ENCODE measurements around the gene NCOA3. TPM values are rescaled to one million over a fixed set of nuclear protein-coding genes. Genes with fewer than 3 reads are reported as not detected.

NCOA3 gene
- total RNA-seq, 5 donors from 2014 or later (not counting 1 experiment from before 2014, with no cell fraction given) = 64.4 to 89.2 (median 68.9) TPM

DNA sequence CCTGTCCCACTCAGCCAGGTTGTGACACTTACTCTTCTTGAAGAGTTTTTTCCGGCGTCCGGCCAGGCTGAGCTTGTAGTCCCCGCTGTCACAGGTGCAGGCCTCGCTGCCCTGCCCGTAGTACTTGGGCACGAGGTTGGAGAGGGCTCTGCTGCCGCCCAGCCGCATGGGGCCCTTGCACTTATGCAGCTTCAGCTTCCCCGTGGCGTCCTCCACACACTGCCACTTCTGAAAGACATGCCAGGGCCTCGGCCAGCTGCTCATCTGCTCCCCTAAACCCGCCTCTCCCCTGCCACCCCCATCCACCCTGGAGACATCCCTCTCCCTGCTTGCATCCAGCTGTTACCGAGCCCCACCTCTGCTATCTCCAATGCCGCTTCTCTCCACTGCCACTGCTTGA, 170.5 kb downstream of the NCOA3 start:
- POLR2A ChIA-PET = no interaction called here
- no peak overlapping the region for H3K4me3 ChIP-seq (ENCODE audit: control insufficient read depth in 1 of 2, extremely low read depth in 1 of 2, low read length in 1 of 2)
- ATAC-seq (replicated peaks in 1 of 4) (no peak), DNase-seq (no peak)
- H3K4me3 Mint-ChIP-seq = no peak overlapping the region
- H3K27me3 ChIP-seq (replicated peaks in 1 of 2; ENCODE audit: control insufficient read depth in 2 of 2, extremely low read depth in 1 of 2, insufficient read depth in 2 of 2, low read length in 1 of 2) = peaks cover 0 to 2% of the 10 kb centered on the region in 2 experiments
- CTCF ChIA-PET = no interaction called here
- H3K9me3 ChIP-seq = no peaks in the 10 kb centered on the region
- no peaks in the 10 kb centered on the region for H3K36me3 ChIP-seq (ENCODE audit: control insufficient read depth in 2 of 2, extremely low read depth in 1 of 2, insufficient read depth in 1 of 2, low read length in 1 of 2)
- H3K27me3 Mint-ChIP-seq = no peaks in the 10 kb centered on the region
- WGBS (ENCODE audit: insufficient coverage) = 87% methylated on average over 15 of the region's 15 CpGs
- no peaks in the 10 kb centered on the region for H3K4me1 ChIP-seq (ENCODE audit: control insufficient read depth in 1 of 2, extremely low read depth in 1 of 2, insufficient read depth in 2 of 2, low read length in 2 of 2)
- H3K36me3 Mint-ChIP-seq = no peaks in the 10 kb centered on the region
- no peak overlapping the region for H3K27ac Mint-ChIP-seq
- no peaks in the 10 kb centered on the region for H3K9me3 Mint-ChIP-seq
- H3K27ac ChIP-seq (ENCODE audit: low read length) = no peak overlapping the region
- no peaks in the 10 kb centered on the region for H3K4me1 Mint-ChIP-seq

DNA sequence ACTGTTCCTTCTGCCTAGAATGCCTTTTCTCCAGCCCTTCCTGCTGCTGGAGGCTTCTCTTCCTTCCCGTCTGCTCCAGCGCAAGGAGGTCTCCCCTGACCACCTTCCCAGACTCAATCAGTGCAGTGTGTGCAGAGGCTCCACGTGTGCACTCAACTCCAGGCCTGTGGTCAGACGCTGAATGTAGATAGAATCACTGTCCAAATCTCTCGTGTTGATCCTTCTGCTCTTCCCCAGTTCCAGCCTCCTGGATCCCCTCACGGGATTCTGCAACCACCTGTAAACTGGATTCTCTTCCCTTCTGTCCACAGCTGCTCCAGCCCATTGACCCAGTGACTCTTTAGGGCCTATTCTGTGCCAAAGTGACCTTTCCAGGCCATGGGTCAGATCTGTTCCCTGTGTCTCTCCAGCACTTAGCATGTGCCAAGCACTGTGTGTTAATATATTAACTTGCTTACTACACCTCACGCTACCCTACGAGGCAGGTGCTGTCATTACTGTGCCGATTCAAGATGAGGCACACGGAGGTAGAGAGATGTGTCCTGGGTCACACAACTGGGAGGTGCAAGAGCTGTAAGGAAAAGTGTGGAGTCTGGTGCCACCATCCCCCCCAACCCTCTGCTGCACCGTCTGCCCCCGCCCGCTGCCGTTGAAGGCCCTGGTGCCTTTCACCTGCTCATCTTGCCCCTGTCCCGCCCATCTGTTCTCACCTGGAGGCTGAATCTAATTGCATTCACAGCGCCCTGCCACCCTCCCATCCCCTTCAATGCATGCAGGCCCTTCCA, 171.4 kb downstream of the NCOA3 start:
- POLR2A ChIA-PET = no interaction called here

GRCh38 chr20:47673671-47673955, 171.9 kb downstream of the NCOA3 start:
- no peak overlapping the region for H3K27ac ChIP-seq (ENCODE audit: low read length)

More for the DNA sequence above, 171.4 kb downstream of the NCOA3 start:
- Mint-ChIP-seq H3K36me3 (no peaks in the 10 kb centered on the region), H3K4me3 (no peak overlapping the region), H3K27ac (no peak overlapping the region), H3K4me1 (peaks cover 0 to 2% (median 0%) of the 10 kb centered on the region in 3 donors), H3K9me3 (no peaks in the 10 kb centered on the region), H3K27me3 (no peaks in the 10 kb centered on the region)
- H3K4me3 ChIP-seq (ENCODE audit: control insufficient read depth in 1 of 2, extremely low read depth in 1 of 2, low read length in 1 of 2) = no peak overlapping the region
- no peak overlapping the region for H3K27ac ChIP-seq (ENCODE audit: low read length)
- H3K36me3 ChIP-seq (ENCODE audit: control insufficient read depth in 2 of 2, extremely low read depth in 1 of 2, insufficient read depth in 1 of 2, low read length in 1 of 2) = no peaks in the 10 kb centered on the region
- WGBS (ENCODE audit: insufficient coverage) = 90% methylated on average over 11 of the region's 16 CpGs
- peaks cover 0 to 9% of the 10 kb centered on the region in 2 experiments for H3K27me3 ChIP-seq (replicated peaks in 1 of 2; ENCODE audit: control insufficient read depth in 2 of 2, extremely low read depth in 1 of 2, insufficient read depth in 2 of 2, low read length in 1 of 2)
- H3K9me3 ChIP-seq = no peaks in the 10 kb centered on the region
- H3K4me1 ChIP-seq (ENCODE audit: control insufficient read depth in 1 of 2, extremely low read depth in 1 of 2, insufficient read depth in 2 of 2, low read length in 2 of 2) = peaks cover 0 to 7% of the 10 kb centered on the region in 2 experiments
- CTCF ChIA-PET = interaction anchor here in 1 of 2 donors (0.6 kb wide), 1 partner anchor 156 kb away, joined by 3 read pairs; no protein-coding TSS in a partner anchor
- DNase-seq (no peak), ATAC-seq (replicated peaks in 1 of 4) (no peak)

DNA sequence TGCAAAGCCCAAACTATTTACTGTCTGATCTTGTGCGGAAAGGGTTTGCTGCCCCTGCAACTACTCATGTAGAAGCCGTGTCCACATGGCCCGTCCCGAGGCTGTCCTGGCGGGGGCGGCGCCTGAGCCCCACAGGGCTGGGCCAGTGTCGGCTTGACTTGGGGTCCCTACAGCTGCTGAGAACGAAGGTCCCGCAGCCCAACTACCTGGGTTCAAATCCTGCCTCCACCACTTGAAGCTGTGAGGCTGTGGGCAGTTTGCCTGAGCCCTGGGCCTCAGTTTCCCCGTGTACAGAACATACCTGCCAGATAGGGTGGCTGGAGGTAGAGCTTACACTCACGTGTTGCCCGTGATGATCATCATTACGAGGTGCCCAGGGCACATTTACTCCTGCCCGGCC, 172.5 kb downstream of the NCOA3 start:
- Mint-ChIP-seq H3K9me3 (no peaks in the 10 kb centered on the region), H3K27ac (no peak overlapping the region), H3K27me3 (no peaks in the 10 kb centered on the region), H3K4me3 (no peak overlapping the region), H3K36me3 (no peaks in the 10 kb centered on the region), H3K4me1 (peaks cover 0 to 3% (median 0%) of the 10 kb centered on the region in 3 donors)
- POLR2A ChIA-PET = no interaction called here
- Histone ChIP-seq H3K36me3 (ENCODE audit: control insufficient read depth in 2 of 2, extremely low read depth in 1 of 2, insufficient read depth in 1 of 2, low read length in 1 of 2) (no peaks in the 10 kb centered on the region), H3K4me3 (ENCODE audit: control insufficient read depth in 1 of 2, extremely low read depth in 1 of 2, low read length in 1 of 2) (no peak overlapping the region), H3K9me3 (no peaks in the 10 kb centered on the region), H3K27me3 (replicated peaks in 1 of 2; ENCODE audit: control insufficient read depth in 2 of 2, extremely low read depth in 1 of 2, insufficient read depth in 2 of 2, low read length in 1 of 2) (peaks cover 0 to 15% of the 10 kb centered on the region in 2 experiments), H3K4me1 (ENCODE audit: control insufficient read depth in 1 of 2, extremely low read depth in 1 of 2, insufficient read depth in 2 of 2, low read length in 2 of 2) (peaks cover 0 to 7% of the 10 kb centered on the region in 2 experiments), H3K27ac (ENCODE audit: low read length) (no peak overlapping the region)
- DNase-seq (no peak), ATAC-seq (replicated peaks in 1 of 4) (no peak)
- 92% methylated on average over 12 of the region's 15 CpGs for WGBS (ENCODE audit: insufficient coverage)
- CTCF ChIA-PET = no interaction called here

More at GRCh38 chr20:47673671-47673955, 171.9 kb downstream of the NCOA3 start:
- ATAC-seq (replicated peaks in 1 of 4) (no peak), DNase-seq (no peak)
- Mint-ChIP-seq H3K36me3 (no peaks in the 10 kb centered on the region), H3K4me1 (peaks cover 0 to 3% (median 0%) of the 10 kb centered on the region in 3 donors), H3K27me3 (no peaks in the 10 kb centered on the region), H3K4me3 (no peak overlapping the region), H3K27ac (no peak overlapping the region), H3K9me3 (no peaks in the 10 kb centered on the region)
- POLR2A ChIA-PET = no interaction called here
- no peaks in the 10 kb centered on the region for H3K36me3 ChIP-seq (ENCODE audit: control insufficient read depth in 2 of 2, extremely low read depth in 1 of 2, insufficient read depth in 1 of 2, low read length in 1 of 2)
- CTCF ChIA-PET = interaction anchor here in 1 of 2 donors (0.6 kb wide), 1 partner anchor 157 kb away, joined by 3 read pairs; no protein-coding TSS in a partner anchor
- peaks cover 0 to 15% of the 10 kb centered on the region in 2 experiments for H3K27me3 ChIP-seq (replicated peaks in 1 of 2; ENCODE audit: control insufficient read depth in 2 of 2, extremely low read depth in 1 of 2, insufficient read depth in 2 of 2, low read length in 1 of 2)
- H3K9me3 ChIP-seq = no peaks in the 10 kb centered on the region
- H3K4me3 ChIP-seq (ENCODE audit: control insufficient read depth in 1 of 2, extremely low read depth in 1 of 2, low read length in 1 of 2) = no peak overlapping the region
- 72% methylated on average over 6 of the region's 6 CpGs for WGBS (ENCODE audit: insufficient coverage)
- peaks cover 0 to 7% of the 10 kb centered on the region in 2 experiments for H3K4me1 ChIP-seq (ENCODE audit: control insufficient read depth in 1 of 2, extremely low read depth in 1 of 2, insufficient read depth in 2 of 2, low read length in 2 of 2)

DNA sequence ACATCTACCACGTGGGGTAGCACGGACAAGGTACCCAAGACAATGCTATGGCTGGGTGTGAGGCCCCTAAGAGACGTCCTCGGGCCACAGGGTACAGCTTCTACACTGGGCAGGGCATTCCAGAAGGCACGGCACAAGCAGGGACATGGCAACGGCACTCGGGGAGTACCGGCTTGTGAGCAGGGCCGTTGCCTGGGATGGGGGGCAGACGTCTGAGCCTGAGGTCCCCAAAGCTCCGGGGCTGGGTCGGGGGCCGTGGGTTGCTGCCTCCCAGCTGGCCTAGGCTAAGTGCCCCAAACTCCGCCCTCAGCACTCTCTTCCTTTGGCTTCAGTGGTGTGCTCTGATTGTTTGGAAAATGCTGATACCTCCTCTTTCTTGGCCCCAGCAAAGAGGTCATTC, 173.0 kb downstream of the NCOA3 start:
- DNase-seq (no peak), ATAC-seq (replicated peaks in 1 of 4) (no peak)
- Mint-ChIP-seq H3K4me3 (no peak overlapping the region), H3K27ac (no peak overlapping the region), H3K4me1 (peaks cover 0 to 3% (median 0%) of the 10 kb centered on the region in 3 donors), H3K27me3 (no peaks in the 10 kb centered on the region), H3K9me3 (no peaks in the 10 kb centered on the region), H3K36me3 (no peaks in the 10 kb centered on the region)
- POLR2A ChIA-PET = no interaction called here
- Histone ChIP-seq H3K27me3 (replicated peaks in 1 of 2; ENCODE audit: control insufficient read depth in 2 of 2, extremely low read depth in 1 of 2, insufficient read depth in 2 of 2, low read length in 1 of 2) (peaks cover 0 to 15% of the 10 kb centered on the region in 2 experiments), H3K4me1 (ENCODE audit: control insufficient read depth in 1 of 2, extremely low read depth in 1 of 2, insufficient read depth in 2 of 2, low read length in 2 of 2) (peaks cover 0 to 7% of the 10 kb centered on the region in 2 experiments), H3K36me3 (ENCODE audit: control insufficient read depth in 2 of 2, extremely low read depth in 1 of 2, insufficient read depth in 1 of 2, low read length in 1 of 2) (no peaks in the 10 kb centered on the region), H3K4me3 (ENCODE audit: control insufficient read depth in 1 of 2, extremely low read depth in 1 of 2, low read length in 1 of 2) (no peak overlapping the region), H3K9me3 (no peaks in the 10 kb centered on the region), H3K27ac (ENCODE audit: low read length) (no peak overlapping the region)
- CTCF ChIA-PET = no interaction called here
- WGBS (ENCODE audit: insufficient coverage) = 80% methylated on average over 13 of the region's 14 CpGs

DNA sequence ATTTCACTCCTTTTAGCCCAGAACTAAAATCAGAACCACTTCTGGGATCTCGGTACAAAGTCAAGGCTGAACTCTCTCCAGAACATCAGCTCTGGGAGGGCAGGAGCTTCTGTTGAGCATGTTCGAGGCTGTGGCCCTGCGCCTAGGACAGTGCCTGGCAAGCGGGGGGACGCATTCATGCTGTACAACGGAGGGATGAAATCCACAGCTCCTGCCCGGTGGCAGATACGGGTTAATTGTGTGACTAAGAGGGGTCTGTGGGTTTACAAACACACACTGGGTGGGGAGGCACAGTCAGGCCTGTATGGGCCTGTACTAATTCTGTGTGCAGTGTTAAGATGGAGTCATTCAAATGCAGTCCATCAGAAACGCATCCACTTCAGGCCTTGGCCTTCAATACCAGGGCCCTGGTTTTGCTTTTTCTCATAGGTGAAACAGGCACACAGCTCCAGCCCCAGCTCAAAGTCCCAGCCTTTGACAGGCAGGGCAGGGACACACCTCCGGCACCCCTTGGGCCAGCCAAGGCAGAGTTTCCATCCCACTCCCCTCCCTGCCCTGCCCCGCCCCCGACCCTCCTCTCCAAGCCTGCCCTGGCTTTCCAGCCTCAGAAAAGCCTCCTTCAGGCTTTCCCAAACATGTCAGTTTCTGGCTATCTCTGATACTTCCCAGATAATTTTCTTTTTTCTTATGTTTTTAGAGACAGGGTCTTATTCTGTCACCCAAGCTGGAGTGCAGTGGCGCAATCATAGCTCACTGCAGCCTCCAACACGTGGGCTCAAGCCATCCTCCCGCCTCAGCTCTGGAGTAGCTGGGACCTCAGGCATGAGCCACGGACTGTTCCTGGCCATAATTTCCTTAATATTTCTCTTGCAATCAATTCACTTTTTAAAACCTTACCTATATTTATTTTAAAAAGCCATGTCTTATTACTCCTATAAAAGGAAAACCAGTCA, 173.8 kb downstream of the NCOA3 start:
- Mint-ChIP-seq H3K4me3 (no peak overlapping the region), H3K27me3 (no peaks in the 10 kb centered on the region), H3K27ac (no peak overlapping the region), H3K36me3 (no peaks in the 10 kb centered on the region), H3K9me3 (no peaks in the 10 kb centered on the region), H3K4me1 (peaks cover 0 to 3% (median 0%) of the 10 kb centered on the region in 3 donors)
- H3K36me3 ChIP-seq (ENCODE audit: control insufficient read depth in 2 of 2, extremely low read depth in 1 of 2, insufficient read depth in 1 of 2, low read length in 1 of 2) = no peaks in the 10 kb centered on the region
- no peak for DNase-seq
- ATAC-seq (replicated peaks in 1 of 4) = no peak
- ChIA-PET POLR2A (no interaction called here), CTCF (no interaction called here)
- H3K27ac ChIP-seq (ENCODE audit: low read length) = no peak overlapping the region
- 95% methylated on average over 14 of the region's 16 CpGs for WGBS (ENCODE audit: insufficient coverage)
- H3K4me3 ChIP-seq (ENCODE audit: control insufficient read depth in 1 of 2, extremely low read depth in 1 of 2, low read length in 1 of 2) = no peak overlapping the region
- H3K9me3 ChIP-seq = no peaks in the 10 kb centered on the region
- H3K27me3 ChIP-seq (replicated peaks in 1 of 2; ENCODE audit: control insufficient read depth in 2 of 2, extremely low read depth in 1 of 2, insufficient read depth in 2 of 2, low read length in 1 of 2) = peaks cover 0 to 17% of the 10 kb centered on the region in 2 experiments
- H3K4me1 ChIP-seq (ENCODE audit: control insufficient read depth in 1 of 2, extremely low read depth in 1 of 2, insufficient read depth in 2 of 2, low read length in 2 of 2) = peaks cover 0 to 7% of the 10 kb centered on the region in 2 experiments
